GM10248 (cell line): ENCODE measurements around the gene CBR3.

Source experiments
- CTCF ChIA-PET: fragments of 300-600 bp; sonication (Branson Sonifier 250); formaldehyde crosslinking; extraction: SDS; loops from one replicate; lab custom pipeline; 2021; ENCODE audit warnings: antibody characterized with exemption; lab: Yijun Ruan, JAX
- POLR2A ChIA-PET: fragments of 350-650 bp; sonication (Branson Sonifier 250); formaldehyde crosslinking; extraction: SDS; loops from one replicate; lab custom pipeline; 2020; ENCODE audit warnings: antibody characterized with exemption; lab: Yijun Ruan, JAX
- DNase-seq: peaks from one replicate; pipeline ENCODE4 v3.0.0; 2012; ENCODE audit errors: extremely low spot score
- CTCF ChIP-seq: IDR thresholded peaks from 2 replicates; pipeline ENCODE4 v1.5.1; 2012; ENCODE audit warnings: mild to moderate bottlenecking, low read depth; ENCODE audit errors: extremely low read depth, missing control alignments, control extremely low read depth

The CBR3 gene

GRCh38 chr21:36193200-36193599, 58.3 kb downstream of the CBR3 start:
- POLR2A ChIA-PET, result no interaction called here
- CTCF ChIA-PET, result interaction anchor here (1.3 to 2.8 kb wide), 2 partner anchors 19 to 51 kb away, joined by 3 to 7 read pairs; no protein-coding TSS in a partner anchor
- no peak for TF ChIP-seq CTCF
- DNase-seq, result no peak

DNA sequence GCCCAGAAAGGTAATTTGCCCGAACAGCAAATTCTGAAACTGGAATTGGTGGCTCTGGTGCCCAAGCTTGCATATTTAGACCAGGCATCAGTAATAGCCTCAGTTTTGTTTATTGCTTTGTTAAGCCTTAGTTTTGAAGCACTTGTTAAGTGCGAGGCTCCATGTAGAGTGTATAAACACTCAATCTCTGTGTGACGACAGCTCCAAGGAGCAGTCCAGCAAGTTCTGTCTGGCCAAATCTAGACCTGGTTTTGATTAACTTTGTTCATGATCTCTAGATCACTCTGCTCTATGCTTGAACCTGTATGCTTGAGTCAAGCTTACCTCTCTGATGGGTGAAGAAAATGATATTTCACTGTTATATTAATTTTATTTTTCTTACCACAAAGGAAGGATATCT, 59.1 kb downstream of the CBR3 start:
- ChIA-PET POLR2A (no interaction called here), CTCF (interaction anchor here (1.3 to 2.8 kb wide), 2 partner anchors 20 to 52 kb away, joined by 3 to 7 read pairs; no protein-coding TSS in a partner anchor)
- no peak for TF ChIP-seq CTCF
- DNase-seq, result no peak

GRCh38 chr21:36195613-36196012, 60.7 kb downstream of the CBR3 start:
- no peak for TF ChIP-seq CTCF
- no peak for DNase-seq
- ChIA-PET CTCF (interaction anchor here (1.1 to 1.2 kb wide), 2 partner anchors 13 to 14 kb away, joined by 3 read pairs; no protein-coding TSS in a partner anchor), POLR2A (no interaction called here)
